GM12801 (cell line): ENCODE results near the gene TGFBI.

Source experiments
- CTCF ChIP-seq: IDR thresholded peaks from one replicate; pipeline ENCODE4 v1.5.1; 2011; ENCODE audit warnings: control low read depth; ENCODE audit not compliant: insufficient read length; ENCODE audit errors: extremely low read depth

The TGFBI gene

GRCh38 chr5:136039202-136039601 lies 10.4 kb downstream of the TGFBI start:
- TF ChIP-seq CTCF = no peak

- TF ChIP-seq CTCF = no peak
These were observed 12.1 kb downstream of the TGFBI start for GRCh38 chr5:136040746-136041415.

DNA sequence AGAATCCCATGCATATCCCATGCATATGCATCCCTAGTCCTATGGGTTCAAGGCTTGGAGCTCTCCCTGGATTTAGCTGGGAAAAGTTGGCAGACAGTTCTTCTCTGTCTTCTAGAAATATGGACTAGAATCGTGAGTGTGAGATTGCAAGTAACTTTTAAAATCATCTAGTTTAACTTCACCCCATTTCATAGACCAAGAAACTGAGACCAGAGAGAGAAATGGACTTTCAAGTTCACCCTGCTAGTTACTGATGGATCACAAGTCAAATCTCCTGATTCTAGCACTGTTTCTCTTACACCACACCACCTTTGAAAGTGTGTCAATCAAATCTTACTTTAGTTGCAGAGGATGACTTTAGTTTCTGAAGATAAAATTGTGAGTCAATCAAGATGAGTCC lies 13.4 kb downstream of the TGFBI start:
- no peak for TF ChIP-seq CTCF

- no peak for TF ChIP-seq CTCF
These were observed 13.9 kb downstream of the TGFBI start for GRCh38 chr5:136042665-136043121.

DNA sequence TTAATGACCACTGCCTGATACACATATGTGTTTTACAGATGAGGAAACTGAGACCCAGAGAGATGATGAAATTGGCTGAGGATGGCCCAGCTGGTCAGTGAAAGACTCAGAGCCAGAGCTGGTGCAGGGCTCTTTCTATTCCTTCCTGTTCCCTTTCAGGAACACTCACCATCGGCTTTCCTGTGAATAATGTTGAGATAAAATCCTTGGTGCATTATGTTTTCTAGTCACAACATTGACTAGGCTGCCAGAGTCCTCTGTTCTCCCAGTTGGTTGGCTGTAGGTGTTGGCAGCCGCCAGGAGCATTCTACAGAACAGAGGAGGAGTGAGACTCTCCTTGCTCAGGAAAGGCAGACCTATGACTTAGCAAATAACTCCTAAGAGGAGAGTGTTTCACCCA lies 14.8 kb downstream of the TGFBI start:
- TF ChIP-seq CTCF = no peak

GRCh38 chr5:136043968-136044610 lies 15.3 kb downstream of the TGFBI start:
- TF ChIP-seq CTCF = no peak

DNA sequence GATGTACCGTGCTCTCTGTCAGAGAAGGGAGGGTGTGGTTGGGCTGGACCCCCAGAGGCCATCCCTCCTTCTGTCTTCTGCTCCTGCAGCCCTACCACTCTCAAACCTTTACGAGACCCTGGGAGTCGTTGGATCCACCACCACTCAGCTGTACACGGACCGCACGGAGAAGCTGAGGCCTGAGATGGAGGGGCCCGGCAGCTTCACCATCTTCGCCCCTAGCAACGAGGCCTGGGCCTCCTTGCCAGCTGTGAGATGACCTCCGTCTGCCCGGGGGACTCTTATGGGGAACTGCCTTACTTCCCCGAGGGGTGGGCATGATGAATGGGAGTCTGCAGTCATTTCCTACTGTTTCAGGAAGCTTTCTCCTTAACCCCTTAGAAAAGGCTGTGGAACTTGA lies 17.5 kb downstream of the TGFBI start:
- TF ChIP-seq CTCF = no peak
